ENCODE data around the gene EPC2.
"Not testable (repeated sequence)": the region's sequence is repeated elsewhere in the genome, so short reads cannot be mapped to it uniquely, and the experiment has no call there.

DNA sequence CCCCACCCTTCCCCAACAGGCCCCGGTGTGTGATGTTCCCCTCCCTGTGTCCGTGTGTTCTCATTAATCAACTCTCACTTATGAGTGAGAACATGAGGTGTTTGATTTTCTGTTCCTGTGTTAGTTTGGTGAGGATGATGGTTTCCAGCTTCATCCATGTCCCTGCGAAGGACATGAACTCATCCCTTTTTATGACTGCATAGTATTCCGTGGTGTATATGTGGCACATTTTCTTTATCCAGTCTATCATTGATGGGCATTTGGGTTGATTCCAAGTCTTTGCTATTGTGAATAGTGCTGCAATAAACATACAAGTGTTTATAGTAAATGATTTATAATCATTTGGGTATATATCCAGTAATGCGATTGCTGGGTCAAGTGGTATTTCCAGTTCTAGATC lies 145.6 kb downstream of the EPC2 start:
- not testable (repeated sequence) for TF ChIP-seq POLR2A, CTCF, EP300 (IDR thresholded peaks at IDR 0.05)

All from sigmoid colon (tissue), 4 donors.